RWPE2 (cell line): ENCODE results near the gene AGMO.

Experiments
- ATAC-seq: fragments of 200-7000 bp; cut with Tn5 transposase; 3 replicates; pipeline ENCODE4 v1.9.1; 2021; ENCODE audit warnings: low read depth
- DNase-seq: peaks from one replicate; pipeline ENCODE4 v3.0.0-alpha.2; 2020; ENCODE audit warnings: low spot score
- H3K27ac ChIP-seq: fragments of 450-650 bp; 2 replicates; pipeline ENCODE4 v1.5.1; 2017; ENCODE audit warnings: mild to moderate bottlenecking; ENCODE audit not compliant: poor library complexity, severe bottlenecking
- H3K27me3 ChIP-seq: fragments of 250-450 bp; sonication (Bioruptor Pico); 2 replicates; pipeline ENCODE4 v1.5.1; 2021; ENCODE audit warnings: mild to moderate bottlenecking, moderate library complexity; ENCODE audit not compliant: insufficient read depth, poor library complexity, severe bottlenecking
- H3K36me3 ChIP-seq: fragments of 250-450 bp; sonication (Bioruptor Pico); 2 replicates; pipeline ENCODE4 v1.5.1; 2020; ENCODE audit warnings: low read depth, mild to moderate bottlenecking, moderate library complexity
- H3K4me1 ChIP-seq: fragments of 250-450 bp; sonication (Bioruptor Pico); 2 replicates; pipeline ENCODE4 v1.5.1; 2021; ENCODE audit warnings: mild to moderate bottlenecking, moderate library complexity; ENCODE audit not compliant: insufficient read depth, poor library complexity, severe bottlenecking
- H3K4me3 ChIP-seq: fragments of 250-450 bp; sonication (Bioruptor Pico); 2 replicates; pipeline ENCODE4 v1.5.1; 2021; ENCODE audit warnings: mild to moderate bottlenecking, moderate library complexity; ENCODE audit not compliant: severe bottlenecking
- H3K9me3 ChIP-seq: fragments of 250-450 bp; sonication (Bioruptor Pico); 2 replicates; pipeline ENCODE4 v1.5.1; 2021; ENCODE audit warnings: mild to moderate bottlenecking, moderate library complexity; ENCODE audit not compliant: severe bottlenecking
- CTCF ChIP-seq: fragments of 450-650 bp; IDR thresholded peaks from one replicate; pipeline ENCODE4 v1.5.1; 2017; ENCODE audit warnings: mild to moderate bottlenecking, moderate library complexity; ENCODE audit not compliant: poor library complexity, severe bottlenecking

The AGMO gene

GRCh38 chr7:15178065-15178464 lies 383.8 kb downstream of the AGMO start:
- H3K36me3 ChIP-seq: no peaks in the 10 kb centered on the region
- no peaks in the 10 kb centered on the region for H3K9me3 ChIP-seq
- TF ChIP-seq CTCF: no peak
- DNase-seq (no peak), ATAC-seq (no peak)
- no peak overlapping the region for H3K4me3 ChIP-seq
- no peak overlapping the region for H3K27ac ChIP-seq
- H3K4me1 ChIP-seq: no peaks in the 10 kb centered on the region
- no peaks in the 10 kb centered on the region for H3K27me3 ChIP-seq

GRCh38 chr7:15176089-15176488 lies 385.7 kb downstream of the AGMO start:
- H3K4me3 ChIP-seq: no peak overlapping the region
- no peak overlapping the region for H3K27ac ChIP-seq
- no peaks in the 10 kb centered on the region for H3K27me3 ChIP-seq
- no peaks in the 10 kb centered on the region for H3K4me1 ChIP-seq
- DNase-seq (no peak), ATAC-seq (no peak)
- no peak for TF ChIP-seq CTCF
- H3K36me3 ChIP-seq: no peaks in the 10 kb centered on the region
- no peaks in the 10 kb centered on the region for H3K9me3 ChIP-seq

- H3K4me1 ChIP-seq: no peaks in the 10 kb centered on the region
- H3K4me3 ChIP-seq: no peak overlapping the region
- no peak overlapping the region for H3K27ac ChIP-seq
- H3K9me3 ChIP-seq: no peaks in the 10 kb centered on the region
- no peaks in the 10 kb centered on the region for H3K27me3 ChIP-seq
- no peaks in the 10 kb centered on the region for H3K36me3 ChIP-seq
- no peak for TF ChIP-seq CTCF
- DNase-seq (no peak), ATAC-seq (no peak)
These were observed 386.7 kb downstream of the AGMO start for GRCh38 chr7:15175152-15175551.

GRCh38 chr7:15174485-15174884 lies 387.3 kb downstream of the AGMO start:
- Histone ChIP-seq H3K9me3 (no peaks in the 10 kb centered on the region), H3K27me3 (no peaks in the 10 kb centered on the region), H3K27ac (no peak overlapping the region), H3K36me3 (no peaks in the 10 kb centered on the region), H3K4me3 (no peak overlapping the region), H3K4me1 (no peaks in the 10 kb centered on the region)
- TF ChIP-seq CTCF: no peak
- no peak for ATAC-seq
- no peak for DNase-seq

- Histone ChIP-seq H3K36me3 (no peaks in the 10 kb centered on the region), H3K4me1 (no peaks in the 10 kb centered on the region), H3K4me3 (no peak overlapping the region), H3K27ac (no peak overlapping the region), H3K27me3 (no peaks in the 10 kb centered on the region), H3K9me3 (no peaks in the 10 kb centered on the region)
- ATAC-seq (no peak), DNase-seq (no peak)
- TF ChIP-seq CTCF: no peak
These were observed 393.3 kb downstream of the AGMO start for GRCh38 chr7:15168489-15168888.
